Central memory CD8-positive, alpha-beta T cell (primary cell): Measurements from ENCODE around the gene CYP4B1.

Experiments used
- ATAC-seq: fragments of 150-1000 bp; cut with Tn5 transposase; replicated peaks from 2 replicates; pipeline ENCODE4 v1.10.0; 2022; ENCODE audit warnings: mild to moderate bottlenecking, moderate FRiP score, moderate number of reproducible peaks; ENCODE audit not compliant: poor library complexity, severe bottlenecking; ENCODE audit errors: extremely low read depth
- DNase-seq, 2 donors: peaks; one replicate each; pipeline ENCODE4 v3.0.0; 2021; ENCODE audit warnings: low spot score in 2 of 2
- H3K27ac Mint-ChIP-seq: one replicate; pipeline ENCODE4 v1.8.0; 2022; ENCODE audit warnings: low read depth, mild to moderate bottlenecking, moderate library complexity, mixed read lengths
- H3K27me3 Mint-ChIP-seq: one replicate; pipeline ENCODE4 v1.8.0; 2022; ENCODE audit warnings: mixed read lengths
- H3K36me3 Mint-ChIP-seq: one replicate; pipeline ENCODE4 v1.8.0; 2022; ENCODE audit warnings: mild to moderate bottlenecking, moderate library complexity, mixed read lengths; ENCODE audit not compliant: insufficient read depth
- H3K4me1 Mint-ChIP-seq: one replicate; pipeline ENCODE4 v1.8.0; 2022; ENCODE audit warnings: mixed read lengths
- H3K4me3 Mint-ChIP-seq: one replicate; pipeline ENCODE4 v1.8.0; 2022; ENCODE audit warnings: mild to moderate bottlenecking, moderate library complexity, mixed read lengths
- H3K9me3 Mint-ChIP-seq: one replicate; pipeline ENCODE4 v1.8.0; 2022; ENCODE audit warnings: mixed read lengths

The CYP4B1 gene

DNA sequence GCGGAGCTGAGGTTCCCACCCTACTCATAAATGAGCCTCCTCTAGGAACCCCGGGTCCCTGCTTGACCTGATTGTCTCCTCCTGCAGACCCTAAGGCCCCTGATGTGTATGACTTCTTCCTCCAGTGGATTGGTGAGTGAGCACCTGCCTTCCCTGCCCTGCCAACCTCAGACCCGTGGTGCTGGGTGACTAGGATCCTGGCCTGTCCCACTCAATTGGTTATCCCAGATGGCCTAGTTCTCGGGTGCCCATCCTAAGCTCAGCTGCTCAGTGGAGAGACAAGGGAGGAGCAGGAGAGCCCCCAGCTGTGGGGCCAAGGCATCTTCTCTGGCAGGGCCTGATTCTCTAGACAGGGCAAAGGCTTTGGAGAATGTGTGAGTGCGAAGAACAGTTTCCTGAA is 12.2 kb downstream of the CYP4B1 start:
- no peaks in the 10 kb centered on the region for H3K36me3 Mint-ChIP-seq
- ATAC-seq = no peak
- DNase-seq = no peak
- H3K9me3 Mint-ChIP-seq = peaks cover 5% of the 10 kb centered on the region
- H3K27me3 Mint-ChIP-seq = peaks cover 5% of the 10 kb centered on the region
- no peaks in the 10 kb centered on the region for H3K4me1 Mint-ChIP-seq
- H3K27ac Mint-ChIP-seq = no peak overlapping the region
- H3K4me3 Mint-ChIP-seq = no peak overlapping the region

DNA sequence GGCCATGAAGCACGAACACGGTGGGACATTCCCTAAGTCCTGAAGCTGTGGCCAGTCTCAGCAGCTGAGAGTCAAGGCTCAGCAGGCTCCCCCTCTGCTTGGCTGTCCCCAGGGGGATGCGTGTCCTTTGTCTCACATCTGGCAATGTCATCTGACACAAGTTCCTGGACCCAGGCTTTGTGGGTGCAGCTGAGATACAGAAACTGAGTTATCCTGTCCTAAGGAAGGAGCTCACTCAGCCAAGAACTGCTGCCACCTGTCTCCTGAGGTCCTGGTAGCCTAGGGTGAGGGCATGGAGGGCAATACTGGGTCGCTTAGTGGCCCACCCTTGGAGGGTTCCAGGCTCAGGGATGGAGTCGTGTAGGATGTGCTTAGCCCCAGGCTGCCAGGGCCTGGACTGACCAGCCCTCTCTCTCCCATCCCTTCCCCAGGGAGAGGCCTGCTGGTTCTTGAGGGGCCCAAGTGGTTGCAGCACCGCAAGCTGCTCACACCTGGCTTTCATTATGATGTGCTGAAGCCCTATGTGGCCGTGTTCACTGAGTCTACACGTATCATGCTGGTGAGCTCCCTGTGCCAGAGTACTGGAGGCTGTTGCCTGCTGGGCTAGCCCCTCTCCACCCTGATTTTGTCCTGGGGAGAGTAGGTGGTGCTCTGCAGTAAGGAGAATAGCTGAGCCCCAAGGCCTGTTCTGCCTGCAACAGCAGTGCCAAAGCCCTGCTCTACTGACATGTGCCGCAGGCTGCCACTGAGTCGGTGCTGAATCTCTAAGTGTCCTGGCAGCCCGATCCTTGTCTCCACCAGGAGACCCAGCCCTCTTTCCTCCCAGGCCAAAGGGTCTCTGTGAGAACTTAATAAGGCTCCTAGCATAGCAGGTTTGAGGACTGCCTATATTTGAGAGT is 13.5 kb downstream of the CYP4B1 start:
- DNase-seq (no peak), ATAC-seq (no peak)
- Mint-ChIP-seq H3K4me1 (no peaks in the 10 kb centered on the region), H3K9me3 (peaks cover 5% of the 10 kb centered on the region), H3K4me3 (no peak overlapping the region), H3K27me3 (peaks cover 9% of the 10 kb centered on the region), H3K36me3 (no peaks in the 10 kb centered on the region), H3K27ac (no peak overlapping the region)

DNA sequence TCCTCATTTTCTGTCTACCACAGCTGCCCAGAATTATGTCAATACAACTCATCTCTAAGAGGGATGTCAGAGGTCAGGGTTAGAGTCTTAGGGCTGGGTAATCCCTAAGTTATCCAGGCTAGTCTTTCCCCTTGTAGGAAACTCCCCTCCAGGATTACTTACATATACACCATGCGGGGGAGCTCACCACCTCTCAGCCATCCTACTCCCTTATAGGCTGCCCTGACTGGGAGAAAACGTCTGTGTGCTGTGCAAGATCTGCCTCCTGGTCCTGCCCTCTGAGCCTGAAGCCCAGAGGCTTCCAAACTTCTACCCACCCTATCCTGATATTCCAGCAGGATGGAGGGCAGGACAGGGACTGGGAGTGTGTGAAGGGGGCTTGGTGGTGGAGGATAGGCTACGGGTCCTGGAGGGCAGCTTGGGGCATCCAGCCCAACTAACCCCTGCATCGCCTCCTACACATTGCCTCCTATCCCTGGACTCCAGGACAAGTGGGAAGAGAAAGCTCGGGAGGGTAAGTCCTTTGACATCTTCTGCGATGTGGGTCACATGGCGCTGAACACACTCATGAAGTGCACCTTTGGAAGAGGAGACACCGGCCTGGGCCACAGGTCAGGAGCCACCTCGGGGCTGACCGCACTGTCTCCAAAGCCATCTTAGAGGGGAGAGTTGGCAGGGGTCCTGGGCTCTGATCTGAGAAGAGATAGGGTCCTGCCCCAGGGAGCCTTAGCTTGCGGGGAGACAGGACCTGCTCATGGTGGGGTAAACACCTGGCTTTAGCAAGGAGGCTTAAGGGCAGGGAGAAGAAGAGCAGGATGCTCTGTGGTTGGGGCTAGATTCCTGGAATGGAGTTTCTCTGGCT is 14.4 kb downstream of the CYP4B1 start:
- Mint-ChIP-seq H3K36me3 (no peaks in the 10 kb centered on the region), H3K27ac (no peak overlapping the region), H3K4me1 (no peaks in the 10 kb centered on the region), H3K9me3 (no peaks in the 10 kb centered on the region), H3K4me3 (no peak overlapping the region), H3K27me3 (peaks cover 9% of the 10 kb centered on the region)
- DNase-seq (no peak), ATAC-seq (no peak)

DNA sequence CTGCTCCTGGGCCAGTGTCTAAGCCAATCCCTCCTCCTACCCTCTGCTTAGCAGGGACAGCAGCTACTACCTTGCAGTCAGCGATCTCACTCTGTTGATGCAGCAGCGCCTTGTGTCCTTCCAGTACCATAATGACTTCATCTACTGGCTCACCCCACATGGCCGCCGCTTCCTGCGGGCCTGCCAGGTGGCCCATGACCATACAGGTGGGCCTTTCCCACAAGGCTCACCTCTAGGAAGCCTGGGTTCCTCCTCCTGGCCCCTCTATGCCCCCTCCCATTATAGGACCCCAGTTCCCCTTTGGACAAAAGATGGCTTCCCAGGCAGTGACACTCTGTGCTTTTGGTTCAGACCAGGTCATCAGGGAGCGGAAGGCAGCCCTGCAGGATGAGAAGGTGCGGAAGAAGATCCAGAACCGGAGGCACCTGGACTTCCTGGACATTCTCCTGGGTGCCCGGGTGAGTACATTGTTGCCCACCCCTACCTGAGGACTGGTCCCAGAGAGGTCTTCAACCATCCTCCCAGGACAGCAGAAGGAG is 15.1 kb downstream of the CYP4B1 start:
- H3K4me1 Mint-ChIP-seq = no peaks in the 10 kb centered on the region
- H3K36me3 Mint-ChIP-seq = no peaks in the 10 kb centered on the region

DNA sequence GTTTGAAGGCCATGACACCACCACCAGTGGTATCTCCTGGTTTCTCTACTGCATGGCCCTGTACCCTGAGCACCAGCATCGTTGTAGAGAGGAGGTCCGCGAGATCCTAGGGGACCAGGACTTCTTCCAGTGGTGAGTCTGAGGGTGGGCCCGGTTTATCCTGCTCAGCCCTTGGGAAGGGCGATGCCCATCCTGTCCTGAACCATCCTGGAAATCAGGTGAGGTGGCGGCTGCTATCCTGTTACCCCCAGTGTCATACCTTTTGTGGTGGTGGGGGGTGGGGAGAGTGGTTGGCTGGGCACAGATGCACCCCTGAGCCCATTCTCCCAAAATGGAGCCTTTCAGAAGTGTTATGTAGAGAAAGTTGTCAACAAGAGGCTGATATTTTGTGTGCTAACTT is 16.3 kb downstream of the CYP4B1 start:
- ATAC-seq = no peak
- peaks cover 22% of the 10 kb centered on the region for H3K27me3 Mint-ChIP-seq

More for the DNA sequence above, 15.1 kb downstream of the CYP4B1 start:
- H3K27me3 Mint-ChIP-seq = peaks cover 10% of the 10 kb centered on the region
- H3K27ac Mint-ChIP-seq = no peak overlapping the region
- no peak overlapping the region for H3K4me3 Mint-ChIP-seq
- ATAC-seq (no peak), DNase-seq (no peak)
- no peaks in the 10 kb centered on the region for H3K9me3 Mint-ChIP-seq

DNA sequence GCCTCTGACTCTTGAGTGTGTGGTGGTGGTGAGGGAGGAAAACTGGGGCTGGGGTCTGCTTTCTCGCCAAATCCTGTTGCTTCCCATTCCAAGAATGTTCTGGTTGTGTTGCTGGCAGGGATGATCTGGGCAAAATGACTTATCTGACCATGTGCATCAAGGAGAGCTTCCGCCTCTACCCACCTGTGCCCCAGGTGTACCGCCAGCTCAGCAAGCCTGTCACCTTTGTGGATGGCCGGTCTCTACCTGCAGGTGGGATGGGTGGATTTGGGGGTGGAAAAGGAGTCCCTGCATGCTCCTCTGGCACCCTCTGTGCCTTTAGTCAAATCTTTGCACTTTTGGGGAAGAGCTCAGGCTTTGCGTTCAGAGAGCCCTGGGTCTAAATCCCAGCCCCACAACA is 18.1 kb downstream of the CYP4B1 start:
- H3K4me3 Mint-ChIP-seq = no peak overlapping the region
- H3K9me3 Mint-ChIP-seq = no peaks in the 10 kb centered on the region
- H3K4me1 Mint-ChIP-seq = no peaks in the 10 kb centered on the region
- DNase-seq (no peak), ATAC-seq (no peak)
- peaks cover 31% of the 10 kb centered on the region for H3K27me3 Mint-ChIP-seq
- H3K27ac Mint-ChIP-seq = no peak overlapping the region
- no peaks in the 10 kb centered on the region for H3K36me3 Mint-ChIP-seq

More for the DNA sequence above, 16.3 kb downstream of the CYP4B1 start:
- no peaks in the 10 kb centered on the region for H3K36me3 Mint-ChIP-seq
- H3K9me3 Mint-ChIP-seq = no peaks in the 10 kb centered on the region
- DNase-seq = no peak
- H3K4me3 Mint-ChIP-seq = no peak overlapping the region
- H3K4me1 Mint-ChIP-seq = no peaks in the 10 kb centered on the region
- no peak overlapping the region for H3K27ac Mint-ChIP-seq

DNA sequence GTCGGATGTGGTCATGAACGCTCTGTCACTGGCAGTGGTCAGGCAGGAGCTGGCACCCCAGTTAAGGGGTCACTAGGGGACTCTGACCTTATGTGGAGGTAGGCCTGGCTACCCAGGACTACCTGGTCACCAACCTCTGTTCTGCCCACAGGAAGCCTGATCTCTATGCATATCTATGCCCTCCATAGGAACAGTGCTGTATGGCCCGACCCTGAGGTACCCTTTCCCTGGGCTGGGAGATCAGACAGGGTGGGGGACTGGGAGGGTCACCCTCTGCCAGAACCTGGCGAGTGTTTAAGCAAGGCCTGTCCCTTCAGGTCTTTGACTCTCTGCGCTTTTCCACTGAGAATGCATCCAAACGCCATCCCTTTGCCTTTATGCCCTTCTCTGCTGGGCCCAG is 19.0 kb downstream of the CYP4B1 start:
- no peaks in the 10 kb centered on the region for H3K36me3 Mint-ChIP-seq
- no peaks in the 10 kb centered on the region for H3K4me1 Mint-ChIP-seq
- H3K27ac Mint-ChIP-seq = no peak overlapping the region
- DNase-seq = no peak
- no peak overlapping the region for H3K4me3 Mint-ChIP-seq
- no peak for ATAC-seq
- peaks cover 40% of the 10 kb centered on the region for H3K27me3 Mint-ChIP-seq
- H3K9me3 Mint-ChIP-seq = no peaks in the 10 kb centered on the region

DNA sequence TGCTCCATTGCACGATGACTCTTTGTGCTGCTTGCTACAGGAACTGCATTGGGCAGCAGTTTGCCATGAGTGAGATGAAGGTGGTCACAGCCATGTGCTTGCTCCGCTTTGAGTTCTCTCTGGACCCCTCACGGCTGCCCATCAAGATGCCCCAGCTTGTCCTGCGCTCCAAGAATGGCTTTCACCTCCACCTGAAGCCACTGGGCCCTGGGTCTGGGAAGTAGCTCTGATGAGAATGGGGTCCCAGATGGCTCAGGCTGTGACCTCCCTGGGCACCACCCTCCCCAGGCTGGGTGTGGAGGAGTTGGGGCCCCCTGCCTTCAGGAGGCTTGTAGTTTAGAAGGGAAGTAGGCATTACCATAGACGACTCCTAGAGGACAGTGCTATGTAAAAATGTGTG is 19.7 kb downstream of the CYP4B1 start:
- H3K27ac Mint-ChIP-seq = no peak overlapping the region
- H3K4me3 Mint-ChIP-seq = no peak overlapping the region
- H3K9me3 Mint-ChIP-seq = no peaks in the 10 kb centered on the region
- ATAC-seq = no peak
- no peak for DNase-seq
- H3K4me1 Mint-ChIP-seq = no peaks in the 10 kb centered on the region
- H3K27me3 Mint-ChIP-seq = peaks cover 45% of the 10 kb centered on the region
- no peaks in the 10 kb centered on the region for H3K36me3 Mint-ChIP-seq

DNA sequence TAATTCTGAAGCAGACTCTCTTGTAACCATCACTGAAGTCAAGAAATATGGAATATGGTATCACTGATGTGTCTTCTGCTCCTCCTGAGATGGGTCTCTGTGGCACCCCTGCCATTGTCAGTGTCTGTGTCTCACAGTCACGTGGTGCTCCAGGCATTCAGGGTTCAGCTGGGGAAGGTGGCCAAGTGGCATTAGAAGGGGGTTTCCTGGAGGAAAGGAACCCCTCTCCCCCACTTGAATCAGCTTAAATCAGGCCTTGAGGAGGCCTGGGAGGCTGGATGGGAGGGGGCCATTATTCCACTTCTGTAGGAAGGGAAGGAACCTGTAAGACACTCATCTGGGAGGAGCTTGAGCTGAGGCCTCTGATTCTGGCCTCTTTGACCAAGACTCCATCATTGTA is 20.5 kb downstream of the CYP4B1 start:
- Mint-ChIP-seq H3K4me1 (no peaks in the 10 kb centered on the region), H3K27ac (no peak overlapping the region), H3K36me3 (no peaks in the 10 kb centered on the region), H3K27me3 (peaks cover 45% of the 10 kb centered on the region), H3K9me3 (no peaks in the 10 kb centered on the region), H3K4me3 (no peak overlapping the region)
- DNase-seq (no peak), ATAC-seq (no peak)

DNA sequence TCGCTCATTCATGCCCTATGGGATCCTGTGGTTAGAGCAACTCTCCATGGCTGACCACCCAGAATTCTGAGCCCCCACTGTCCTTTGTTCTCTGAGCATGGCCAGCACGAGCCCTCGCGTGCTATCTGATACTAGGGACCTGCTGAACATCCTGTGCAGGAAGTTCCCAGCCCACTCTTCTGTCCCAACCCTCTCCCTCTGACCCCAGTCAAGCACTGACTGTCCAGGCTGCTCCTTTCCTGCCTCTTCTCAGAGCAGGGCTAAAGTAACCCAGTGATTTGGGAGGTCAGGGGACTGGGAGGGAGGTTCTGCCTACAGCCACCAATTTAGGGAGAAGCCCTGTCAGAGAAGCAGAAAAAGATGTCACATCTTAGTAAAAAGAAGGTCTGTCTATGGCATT is 21.2 kb downstream of the CYP4B1 start:
- Mint-ChIP-seq H3K9me3 (no peaks in the 10 kb centered on the region), H3K4me1 (no peaks in the 10 kb centered on the region), H3K27ac (no peak overlapping the region), H3K36me3 (no peaks in the 10 kb centered on the region), H3K27me3 (peaks cover 45% of the 10 kb centered on the region), H3K4me3 (no peak overlapping the region)
- DNase-seq = no peak
- ATAC-seq = no peak

DNA sequence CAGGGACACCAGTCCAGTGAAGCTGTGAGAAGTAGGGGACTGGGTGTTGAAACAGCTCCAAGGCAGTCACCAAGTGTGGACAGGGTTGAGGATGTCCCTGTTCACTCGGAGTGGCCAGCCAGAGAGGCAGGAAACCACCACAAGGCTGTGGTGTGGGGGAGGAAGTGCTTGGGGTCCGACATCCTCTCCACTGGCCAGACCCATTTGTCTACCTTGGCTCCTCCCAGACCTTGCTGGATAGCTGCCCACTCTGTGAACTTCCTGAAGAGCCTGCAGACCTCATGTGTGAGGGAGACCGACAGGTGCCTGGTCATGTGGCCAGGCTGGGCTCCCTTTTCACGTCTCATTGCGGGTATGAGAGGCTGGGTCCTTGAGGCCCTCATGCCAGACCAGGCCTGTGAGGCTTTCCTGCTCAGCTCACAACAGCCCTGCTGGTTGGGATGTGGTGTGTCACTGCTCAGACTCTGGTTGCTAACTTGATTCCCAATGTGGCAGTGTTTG is 21.8 kb downstream of the CYP4B1 start:
- ATAC-seq (no peak), DNase-seq (no peak)
- Mint-ChIP-seq H3K36me3 (no peaks in the 10 kb centered on the region), H3K27ac (no peak overlapping the region), H3K9me3 (no peaks in the 10 kb centered on the region), H3K4me3 (no peak overlapping the region), H3K27me3 (peaks cover 44% of the 10 kb centered on the region), H3K4me1 (no peaks in the 10 kb centered on the region)

DNA sequence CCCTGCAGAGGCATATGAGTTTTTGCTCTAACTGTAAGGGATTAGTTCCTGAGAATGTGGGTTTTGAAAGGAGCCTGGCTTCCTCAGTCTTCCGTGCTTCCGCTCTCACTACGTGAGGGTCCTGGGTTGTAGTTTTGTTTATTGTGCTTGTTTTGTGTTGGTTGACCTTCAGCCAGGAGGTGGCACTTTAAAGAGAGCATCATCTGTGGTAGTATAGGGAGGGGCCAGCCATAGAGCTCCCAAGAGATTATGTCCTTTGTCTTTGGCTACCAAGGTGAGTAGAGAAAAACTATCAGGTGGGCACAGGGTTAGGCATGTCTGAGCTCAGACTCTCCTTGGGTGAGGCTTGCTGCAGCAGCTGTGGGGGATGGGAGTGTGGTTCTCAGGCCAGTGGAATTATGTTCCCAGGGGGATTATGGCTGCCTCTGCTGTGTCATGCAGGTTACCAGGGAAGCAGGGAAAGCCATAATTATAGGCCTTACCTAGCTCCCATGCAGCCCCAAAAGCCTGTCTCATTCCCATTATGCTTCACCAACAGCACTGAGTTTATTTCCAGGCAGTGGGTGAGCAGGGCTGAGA is 23.5 kb downstream of the CYP4B1 start:
- peaks cover 44% of the 10 kb centered on the region for H3K27me3 Mint-ChIP-seq
- no peak overlapping the region for H3K27ac Mint-ChIP-seq
- no peak overlapping the region for H3K4me3 Mint-ChIP-seq
- no peaks in the 10 kb centered on the region for H3K4me1 Mint-ChIP-seq
- ATAC-seq (no peak), DNase-seq (no peak)
- no peaks in the 10 kb centered on the region for H3K36me3 Mint-ChIP-seq
- no peaks in the 10 kb centered on the region for H3K9me3 Mint-ChIP-seq
